ENCODE data around the gene KCMF1. TPM values are rescaled to one million over a fixed set of nuclear protein-coding genes. Genes with fewer than 3 reads are reported as not detected.

KCMF1 gene
- polyA plus RNA-seq, 1 donor (not counting 4 experiments of a cell fraction or from before 2014, with no cell fraction given) = 111 TPM

- FAIRE-seq = no peak
- Histone ChIP-seq H3K4me1 (ENCODE audit: control insufficient read depth, extremely low read depth, insufficient read depth, low read length) (peaks cover 7% of the 10 kb centered on the region), H4K20me1 (ENCODE audit: control insufficient read depth, extremely low read depth, insufficient read depth, low read length) (peaks cover 31% of the 10 kb centered on the region), H3K4me3 (ENCODE audit: control insufficient read depth in 2 of 3, extremely low read depth in 1 of 3, insufficient read depth in 2 of 3, low read depth in 1 of 3, low read length in 3 of 3) (no peak overlapping the region), H3K27ac (ENCODE audit: control insufficient read depth, insufficient read depth, low read length) (no peak overlapping the region), H3K9ac (ENCODE audit: control insufficient read depth, extremely low read depth, insufficient read depth, low read length) (no peak overlapping the region), H2AFZ (ENCODE audit: control insufficient read depth, low read length) (no peak overlapping the region), H3K9me3 (ENCODE audit: control insufficient read depth, low read depth, low read length) (no peaks in the 10 kb centered on the region), H3K9me1 (ENCODE audit: control insufficient read depth, extremely low read depth, insufficient read depth, low read length) (no peaks in the 10 kb centered on the region), H3K27me3 (ENCODE audit: control insufficient read depth, extremely low read depth, insufficient read depth, low read length) (no peaks in the 10 kb centered on the region), H3K4me2 (ENCODE audit: control insufficient read depth, extremely low read depth, insufficient read depth, low read depth, low read length) (no peak overlapping the region), H3K79me2 (ENCODE audit: control insufficient read depth, insufficient read depth, low read length) (peaks cover 98% of the 10 kb centered on the region), H3K36me3 (ENCODE audit: control insufficient read depth in 2 of 2, extremely low read depth in 1 of 2, insufficient read depth in 2 of 2, low read length in 2 of 2) (no peaks in the 10 kb centered on the region)
- DNase-seq (ENCODE audit: low read depth, low spot score) = no peak
- dilution Hi-C loops (cut with MboI; ENCODE audit: extremely low pct_ligation_motif_present, low sequenced_read_pairs) = no loop called here
- TF ChIP-seq CTCF (optimal IDR thresholded peaks at IDR 0.05 in 1 of 3, IDR thresholded peaks at IDR 0.05 in 1 of 3, conservative IDR thresholded peaks at IDR 0.05 in 1 of 3; ENCODE audit: extremely low read depth in 1 of 3, insufficient read depth in 2 of 3, low read length in 3 of 3) (no peak), EZH2 (IDR thresholded peaks at IDR 0.05; ENCODE audit: low read length) (no peak)
Measured at GRCh38 chr2:84986018-84986417, 15.1 kb downstream of the KCMF1 start.

- H3K9me1 ChIP-seq (ENCODE audit: control insufficient read depth, extremely low read depth, insufficient read depth, low read length) = peaks cover 4% of the 10 kb centered on the region
- H3K27me3 ChIP-seq (ENCODE audit: control insufficient read depth, extremely low read depth, insufficient read depth, low read length) = no peaks in the 10 kb centered on the region
- peaks cover 19% of the 10 kb centered on the region for H3K4me1 ChIP-seq (ENCODE audit: control insufficient read depth, extremely low read depth, insufficient read depth, low read length)
- TF ChIP-seq CTCF (optimal IDR thresholded peaks at IDR 0.05 in 1 of 3, IDR thresholded peaks at IDR 0.05 in 1 of 3, conservative IDR thresholded peaks at IDR 0.05 in 1 of 3; ENCODE audit: extremely low read depth in 1 of 3, insufficient read depth in 2 of 3, low read length in 3 of 3) = no peak
- no peak for TF ChIP-seq EZH2 (IDR thresholded peaks at IDR 0.05; ENCODE audit: low read length)
- DNase-seq (ENCODE audit: low read depth, low spot score) = no peak
- no peak for FAIRE-seq
- H3K27ac ChIP-seq (ENCODE audit: control insufficient read depth, insufficient read depth, low read length) = no peak overlapping the region
- no peak overlapping the region for H3K9ac ChIP-seq (ENCODE audit: control insufficient read depth, extremely low read depth, insufficient read depth, low read length)
- H3K36me3 ChIP-seq (ENCODE audit: control insufficient read depth in 2 of 2, extremely low read depth in 1 of 2, insufficient read depth in 2 of 2, low read length in 2 of 2) = no peaks in the 10 kb centered on the region
- H3K79me2 ChIP-seq (ENCODE audit: control insufficient read depth, insufficient read depth, low read length) = peaks cover 98% of the 10 kb centered on the region
- no peak overlapping the region for H3K4me3 ChIP-seq (ENCODE audit: control insufficient read depth in 2 of 3, extremely low read depth in 1 of 3, insufficient read depth in 2 of 3, low read depth in 1 of 3, low read length in 3 of 3)
- H4K20me1 ChIP-seq (ENCODE audit: control insufficient read depth, extremely low read depth, insufficient read depth, low read length) = peaks cover 34% of the 10 kb centered on the region
- H3K9me3 ChIP-seq (ENCODE audit: control insufficient read depth, low read depth, low read length) = no peaks in the 10 kb centered on the region
- no peak overlapping the region for H2AFZ ChIP-seq (ENCODE audit: control insufficient read depth, low read length)
- dilution Hi-C loops (cut with MboI; ENCODE audit: extremely low pct_ligation_motif_present, low sequenced_read_pairs) = no loop called here
- no peak overlapping the region for H3K4me2 ChIP-seq (ENCODE audit: control insufficient read depth, extremely low read depth, insufficient read depth, low read depth, low read length)
Measured at GRCh38 chr2:84989422-84989821, 18.5 kb downstream of the KCMF1 start.
